K562 (cell line): ENCODE data around the gene ZNF350. TPM values are rescaled to one million over a fixed set of nuclear protein-coding genes. Genes with fewer than 3 reads are reported as not detected.
A peak's percentile ranks its signal among the peaks of the same experiment; 100 is the strongest.

ENCODE experiments used
- CBFA2T3 ChIP-seq: fragments of 450-650 bp; IDR thresholded peaks from 2 replicates; pipeline ENCODE4 v1.6.1; 2017
- ETV5 ChIP-seq: sonication (generic); formaldehyde crosslinking; IDR thresholded peaks from 2 replicates; pipeline ENCODE4 v1.4.0; 2020; ENCODE audit warnings: low read depth, mild to moderate bottlenecking, missing genetic modification reagents
- KLF16 ChIP-seq: IDR thresholded peaks from 2 replicates; pipeline ENCODE4 v1.6.1; 2016; ENCODE audit warnings: antibody characterized with exemption
- LEF1 ChIP-seq: fragments of 450-650 bp; IDR thresholded peaks from 2 replicates; pipeline ENCODE4 v1.6.1; 2016; ENCODE audit warnings: mild to moderate bottlenecking
- MECOM ChIP-seq: fragments of 250-450 bp; sonication (Bioruptor Pico); IDR thresholded peaks from 2 replicates; pipeline ENCODE4 v1.8.0; 2022; ENCODE audit warnings: inconsistent platforms
- POLR2AphosphoS5 ChIP-seq: IDR thresholded peaks from 2 replicates; pipeline ENCODE4 v1.6.1; 2011; ENCODE audit warnings: mild to moderate bottlenecking, low read depth, low read length, moderate library complexity; ENCODE audit not compliant: control insufficient read depth, insufficient read depth
- ZNF584 ChIP-seq: fragments of 200-800 bp; sonication (Bioruptor generic); IDR thresholded peaks from 2 replicates; pipeline ENCODE4 v1.6.1; 2016; ENCODE audit warnings: low read depth, mild to moderate bottlenecking, missing genetic modification characterization, missing compliant biosample characterization
- polyA plus RNA-seq, 8 experiments: library from polyadenylated mRNA; depleted of rRNA in 4 of 8; stranded (reverse) in 5 of 8; unstranded in 3 of 8; fragments of >200 nt; fragmentation: Nextera tagmentation in 2 of 8; fragmentation: Illumina TruSeq in 1 of 8; extraction: Ambion mirVana in 2 of 8; extraction: Trizol in 1 of 8; gene quantifications; 2 replicates each; pipeline versions ENCODE4 v1.2.1 to v1.2.3, GENCODE V29; 2011 to 2014; ENCODE audit warnings: inconsistent platforms in 1 of 8, missing spikeins in 1 of 8
- total RNA-seq, 7 experiments: library from RNA; depleted of rRNA in 6 of 7; stranded (reverse); fragments of >200 nt in 6 of 7; fragmentation: Illumina TruSeq in 2 of 7; extraction: Trizol in 2 of 7; gene quantifications; 2 replicates each; pipeline versions ENCODE4 v1.2.1 to v1.2.3, GENCODE V29; 2011 to 2021; ENCODE audit warnings: low replicate concordance in 1 of 7
- TF ChIP-seq, protein P1 (sequence below): fragments of 450-650 bp; IDR thresholded peaks from 2 replicates; pipeline ENCODE4 v1.6.1; 2016; ENCODE audit warnings: mild to moderate bottlenecking, moderate library complexity
- TF ChIP-seq, protein P2 (sequence below), 2 experiments: fragments of 450-650 bp; conservative IDR thresholded peaks; 2 replicates each; pipeline ENCODE4 v1.6.1; 2017; ENCODE audit warnings: mild to moderate bottlenecking in 2 of 2, moderate library complexity in 2 of 2
- TF ChIP-seq, protein P3 (sequence below): fragments of 450-650 bp; IDR thresholded peaks from 2 replicates; pipeline ENCODE4 v1.6.1; 2017; ENCODE audit warnings: antibody characterized with exemption, mild to moderate bottlenecking

The ZNF350 gene
- total and polyA plus RNA-seq, 9 of the 15 experiments (the other 6 are each of a cell fraction or from before 2014, with no cell fraction given) = 1.7 to 4.8 (median 2.9) TPM

DNA sequence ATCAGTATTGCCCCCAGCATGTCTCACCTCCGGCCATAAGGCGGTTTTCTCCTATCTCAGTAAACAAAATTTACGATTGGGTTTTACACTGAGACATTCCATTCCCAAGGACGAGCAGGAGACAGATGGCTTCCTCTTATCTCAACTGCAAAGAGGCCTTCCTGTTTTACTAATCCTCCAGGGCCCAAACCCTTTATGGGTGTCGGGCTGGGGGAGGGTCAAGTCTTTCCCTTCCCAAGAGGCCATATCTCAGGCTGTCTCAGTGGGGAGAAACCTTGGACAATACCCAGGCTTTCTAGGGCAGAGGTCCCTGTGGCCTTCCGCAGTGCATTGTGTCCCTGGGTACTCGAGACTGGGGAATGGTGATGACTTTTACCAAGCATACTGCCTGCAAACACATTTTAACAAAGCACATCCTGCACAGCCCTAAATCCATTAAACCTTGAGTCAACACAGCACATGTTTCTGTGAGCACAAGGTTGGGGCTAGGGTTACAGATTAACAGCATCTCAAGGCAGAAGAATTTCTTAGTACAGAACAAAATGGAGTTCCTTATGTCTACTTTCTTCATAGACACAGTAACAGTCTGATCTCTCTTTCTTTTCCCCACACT lies 25.9 kb downstream of the ZNF350 start (continued):
- TF ChIP-seq, protein P1, sequence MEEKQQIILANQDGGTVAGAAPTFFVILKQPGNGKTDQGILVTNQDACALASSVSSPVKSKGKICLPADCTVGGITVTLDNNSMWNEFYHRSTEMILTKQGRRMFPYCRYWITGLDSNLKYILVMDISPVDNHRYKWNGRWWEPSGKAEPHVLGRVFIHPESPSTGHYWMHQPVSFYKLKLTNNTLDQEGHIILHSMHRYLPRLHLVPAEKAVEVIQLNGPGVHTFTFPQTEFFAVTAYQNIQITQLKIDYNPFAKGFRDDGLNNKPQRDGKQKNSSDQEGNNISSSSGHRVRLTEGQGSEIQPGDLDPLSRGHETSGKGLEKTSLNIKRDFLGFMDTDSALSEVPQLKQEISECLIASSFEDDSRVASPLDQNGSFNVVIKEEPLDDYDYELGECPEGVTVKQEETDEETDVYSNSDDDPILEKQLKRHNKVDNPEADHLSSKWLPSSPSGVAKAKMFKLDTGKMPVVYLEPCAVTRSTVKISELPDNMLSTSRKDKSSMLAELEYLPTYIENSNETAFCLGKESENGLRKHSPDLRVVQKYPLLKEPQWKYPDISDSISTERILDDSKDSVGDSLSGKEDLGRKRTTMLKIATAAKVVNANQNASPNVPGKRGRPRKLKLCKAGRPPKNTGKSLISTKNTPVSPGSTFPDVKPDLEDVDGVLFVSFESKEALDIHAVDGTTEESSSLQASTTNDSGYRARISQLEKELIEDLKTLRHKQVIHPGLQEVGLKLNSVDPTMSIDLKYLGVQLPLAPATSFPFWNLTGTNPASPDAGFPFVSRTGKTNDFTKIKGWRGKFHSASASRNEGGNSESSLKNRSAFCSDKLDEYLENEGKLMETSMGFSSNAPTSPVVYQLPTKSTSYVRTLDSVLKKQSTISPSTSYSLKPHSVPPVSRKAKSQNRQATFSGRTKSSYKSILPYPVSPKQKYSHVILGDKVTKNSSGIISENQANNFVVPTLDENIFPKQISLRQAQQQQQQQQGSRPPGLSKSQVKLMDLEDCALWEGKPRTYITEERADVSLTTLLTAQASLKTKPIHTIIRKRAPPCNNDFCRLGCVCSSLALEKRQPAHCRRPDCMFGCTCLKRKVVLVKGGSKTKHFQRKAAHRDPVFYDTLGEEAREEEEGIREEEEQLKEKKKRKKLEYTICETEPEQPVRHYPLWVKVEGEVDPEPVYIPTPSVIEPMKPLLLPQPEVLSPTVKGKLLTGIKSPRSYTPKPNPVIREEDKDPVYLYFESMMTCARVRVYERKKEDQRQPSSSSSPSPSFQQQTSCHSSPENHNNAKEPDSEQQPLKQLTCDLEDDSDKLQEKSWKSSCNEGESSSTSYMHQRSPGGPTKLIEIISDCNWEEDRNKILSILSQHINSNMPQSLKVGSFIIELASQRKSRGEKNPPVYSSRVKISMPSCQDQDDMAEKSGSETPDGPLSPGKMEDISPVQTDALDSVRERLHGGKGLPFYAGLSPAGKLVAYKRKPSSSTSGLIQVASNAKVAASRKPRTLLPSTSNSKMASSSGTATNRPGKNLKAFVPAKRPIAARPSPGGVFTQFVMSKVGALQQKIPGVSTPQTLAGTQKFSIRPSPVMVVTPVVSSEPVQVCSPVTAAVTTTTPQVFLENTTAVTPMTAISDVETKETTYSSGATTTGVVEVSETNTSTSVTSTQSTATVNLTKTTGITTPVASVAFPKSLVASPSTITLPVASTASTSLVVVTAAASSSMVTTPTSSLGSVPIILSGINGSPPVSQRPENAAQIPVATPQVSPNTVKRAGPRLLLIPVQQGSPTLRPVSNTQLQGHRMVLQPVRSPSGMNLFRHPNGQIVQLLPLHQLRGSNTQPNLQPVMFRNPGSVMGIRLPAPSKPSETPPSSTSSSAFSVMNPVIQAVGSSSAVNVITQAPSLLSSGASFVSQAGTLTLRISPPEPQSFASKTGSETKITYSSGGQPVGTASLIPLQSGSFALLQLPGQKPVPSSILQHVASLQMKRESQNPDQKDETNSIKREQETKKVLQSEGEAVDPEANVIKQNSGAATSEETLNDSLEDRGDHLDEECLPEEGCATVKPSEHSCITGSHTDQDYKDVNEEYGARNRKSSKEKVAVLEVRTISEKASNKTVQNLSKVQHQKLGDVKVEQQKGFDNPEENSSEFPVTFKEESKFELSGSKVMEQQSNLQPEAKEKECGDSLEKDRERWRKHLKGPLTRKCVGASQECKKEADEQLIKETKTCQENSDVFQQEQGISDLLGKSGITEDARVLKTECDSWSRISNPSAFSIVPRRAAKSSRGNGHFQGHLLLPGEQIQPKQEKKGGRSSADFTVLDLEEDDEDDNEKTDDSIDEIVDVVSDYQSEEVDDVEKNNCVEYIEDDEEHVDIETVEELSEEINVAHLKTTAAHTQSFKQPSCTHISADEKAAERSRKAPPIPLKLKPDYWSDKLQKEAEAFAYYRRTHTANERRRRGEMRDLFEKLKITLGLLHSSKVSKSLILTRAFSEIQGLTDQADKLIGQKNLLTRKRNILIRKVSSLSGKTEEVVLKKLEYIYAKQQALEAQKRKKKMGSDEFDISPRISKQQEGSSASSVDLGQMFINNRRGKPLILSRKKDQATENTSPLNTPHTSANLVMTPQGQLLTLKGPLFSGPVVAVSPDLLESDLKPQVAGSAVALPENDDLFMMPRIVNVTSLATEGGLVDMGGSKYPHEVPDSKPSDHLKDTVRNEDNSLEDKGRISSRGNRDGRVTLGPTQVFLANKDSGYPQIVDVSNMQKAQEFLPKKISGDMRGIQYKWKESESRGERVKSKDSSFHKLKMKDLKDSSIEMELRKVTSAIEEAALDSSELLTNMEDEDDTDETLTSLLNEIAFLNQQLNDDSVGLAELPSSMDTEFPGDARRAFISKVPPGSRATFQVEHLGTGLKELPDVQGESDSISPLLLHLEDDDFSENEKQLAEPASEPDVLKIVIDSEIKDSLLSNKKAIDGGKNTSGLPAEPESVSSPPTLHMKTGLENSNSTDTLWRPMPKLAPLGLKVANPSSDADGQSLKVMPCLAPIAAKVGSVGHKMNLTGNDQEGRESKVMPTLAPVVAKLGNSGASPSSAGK = peak; percentile 35; the same call in 1 of the 2 replicates
- TF ChIP-seq, protein P2, sequence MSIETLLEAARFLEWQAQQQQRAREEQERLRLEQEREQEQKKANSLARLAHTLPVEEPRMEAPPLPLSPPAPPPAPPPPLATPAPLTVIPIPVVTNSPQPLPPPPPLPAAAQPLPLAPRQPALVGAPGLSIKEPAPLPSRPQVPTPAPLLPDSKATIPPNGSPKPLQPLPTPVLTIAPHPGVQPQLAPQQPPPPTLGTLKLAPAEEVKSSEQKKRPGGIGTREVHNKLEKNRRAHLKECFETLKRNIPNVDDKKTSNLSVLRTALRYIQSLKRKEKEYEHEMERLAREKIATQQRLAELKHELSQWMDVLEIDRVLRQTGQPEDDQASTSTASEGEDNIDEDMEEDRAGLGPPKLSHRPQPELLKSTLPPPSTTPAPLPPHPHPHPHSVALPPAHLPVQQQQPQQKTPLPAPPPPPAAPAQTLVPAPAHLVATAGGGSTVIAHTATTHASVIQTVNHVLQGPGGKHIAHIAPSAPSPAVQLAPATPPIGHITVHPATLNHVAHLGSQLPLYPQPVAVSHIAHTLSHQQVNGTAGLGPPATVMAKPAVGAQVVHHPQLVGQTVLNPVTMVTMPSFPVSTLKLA (conservative IDR thresholded peaks at IDR 0.05) = peak in 1 of 2 experiments; percentile 18; a peak in 1 of 4 replicates
- TF ChIP-seq ETV5 = peak; percentile 80; the same call in 1 of the 2 replicates
- TF ChIP-seq, protein P3, sequence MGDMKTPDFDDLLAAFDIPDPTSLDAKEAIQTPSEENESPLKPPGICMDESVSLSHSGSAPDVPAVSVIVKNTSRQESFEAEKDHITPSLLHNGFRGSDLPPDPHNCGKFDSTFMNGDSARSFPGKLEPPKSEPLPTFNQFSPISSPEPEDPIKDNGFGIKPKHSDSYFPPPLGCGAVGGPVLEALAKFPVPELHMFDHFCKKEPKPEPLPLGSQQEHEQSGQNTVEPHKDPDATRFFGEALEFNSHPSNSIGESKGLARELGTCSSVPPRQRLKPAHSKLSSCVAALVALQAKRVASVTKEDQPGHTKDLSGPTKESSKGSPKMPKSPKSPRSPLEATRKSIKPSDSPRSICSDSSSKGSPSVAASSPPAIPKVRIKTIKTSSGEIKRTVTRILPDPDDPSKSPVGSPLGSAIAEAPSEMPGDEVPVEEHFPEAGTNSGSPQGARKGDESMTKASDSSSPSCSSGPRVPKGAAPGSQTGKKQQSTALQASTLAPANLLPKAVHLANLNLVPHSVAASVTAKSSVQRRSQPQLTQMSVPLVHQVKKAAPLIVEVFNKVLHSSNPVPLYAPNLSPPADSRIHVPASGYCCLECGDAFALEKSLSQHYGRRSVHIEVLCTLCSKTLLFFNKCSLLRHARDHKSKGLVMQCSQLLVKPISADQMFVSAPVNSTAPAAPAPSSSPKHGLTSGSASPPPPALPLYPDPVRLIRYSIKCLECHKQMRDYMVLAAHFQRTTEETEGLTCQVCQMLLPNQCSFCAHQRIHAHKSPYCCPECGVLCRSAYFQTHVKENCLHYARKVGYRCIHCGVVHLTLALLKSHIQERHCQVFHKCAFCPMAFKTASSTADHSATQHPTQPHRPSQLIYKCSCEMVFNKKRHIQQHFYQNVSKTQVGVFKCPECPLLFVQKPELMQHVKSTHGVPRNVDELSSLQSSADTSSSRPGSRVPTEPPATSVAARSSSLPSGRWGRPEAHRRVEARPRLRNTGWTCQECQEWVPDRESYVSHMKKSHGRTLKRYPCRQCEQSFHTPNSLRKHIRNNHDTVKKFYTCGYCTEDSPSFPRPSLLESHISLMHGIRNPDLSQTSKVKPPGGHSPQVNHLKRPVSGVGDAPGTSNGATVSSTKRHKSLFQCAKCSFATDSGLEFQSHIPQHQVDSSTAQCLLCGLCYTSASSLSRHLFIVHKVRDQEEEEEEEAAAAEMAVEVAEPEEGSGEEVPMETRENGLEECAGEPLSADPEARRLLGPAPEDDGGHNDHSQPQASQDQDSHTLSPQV = peak; percentile 89
- peak; percentile 83 for TF ChIP-seq CBFA2T3
- TF ChIP-seq KLF16 = peak; percentile 38; the same call in 1 of the 2 replicates
- TF ChIP-seq LEF1 = peak; percentile 64; the same call in 1 of the 2 replicates
- 0 out of 2 replicates have a peak, but pooled peaks have one; percentile 26 for TF ChIP-seq POLR2AphosphoS5
- 0 out of 2 replicates have a peak, but pooled peaks have one; percentile 32 for TF ChIP-seq MECOM
- 0 out of 2 replicates have a peak, but pooled peaks have one; percentile 52 for TF ChIP-seq ZNF584 (CRISPR knock-in tag)
